Middle frontal gyrus (tissue), 1 donor: ENCODE data around the gene SLC17A2.
A peak's percentile ranks its signal among the peaks of the same experiment; 100 is the strongest.

Source experiments
- DNase-seq: peaks from one replicate; pipeline ENCODE4 v3.0.0-alpha.2; 2015; ENCODE audit warnings: low spot score; ENCODE audit errors: extremely low spot score

Gene SLC17A2

GRCh38 chr6:25930532-25931410 is at the start of gene SLC17A2:
SLC17A2 (minus strand) TSS chr6:25930691; CDS start chr6:25925796, 4,895 bp downstream.
- DNase-seq: no peak

GRCh38 chr6:25975923-25976560 is 45.6 kb upstream of the SLC17A2 start:
- no peak for DNase-seq

GRCh38 chr6:25973923-25974555 is 43.5 kb upstream of the SLC17A2 start:
- no peak for DNase-seq

- no peak for DNase-seq
Observed at GRCh38 chr6:25972902-25973301, 42.4 kb upstream of the SLC17A2 start.

- no peak for DNase-seq
Observed at GRCh38 chr6:25972128-25972527, 41.6 kb upstream of the SLC17A2 start.

GRCh38 chr6:25971187-25971821 is 40.8 kb upstream of the SLC17A2 start:
- peak; percentile 24 for DNase-seq

- no peak for DNase-seq
Observed at GRCh38 chr6:25968769-25969168, 38.3 kb upstream of the SLC17A2 start.

GRCh38 chr6:25966711-25967110 is 36.2 kb upstream of the SLC17A2 start:
- DNase-seq: no peak

- no peak for DNase-seq
Observed at GRCh38 chr6:25965058-25965457, 34.6 kb upstream of the SLC17A2 start.

GRCh38 chr6:25963426-25964123 is 33.1 kb upstream of the SLC17A2 start:
- DNase-seq: no peak

- no peak for DNase-seq
Observed at GRCh38 chr6:25962149-25963127, 31.9 kb upstream of the SLC17A2 start, which contains the start of gene TRIM38. TRIM38 (plus strand) TSS chr6:25962802; CDS start chr6:25966523, 3,721 bp downstream.

GRCh38 chr6:25961619-25962148 is 31.2 kb upstream of the SLC17A2 start:
- no peak for DNase-seq

- no peak for DNase-seq
Observed at GRCh38 chr6:25960734-25961133, 30.2 kb upstream of the SLC17A2 start.

- DNase-seq: no peak
Observed at GRCh38 chr6:25959890-25960536, 29.5 kb upstream of the SLC17A2 start.

GRCh38 chr6:25958700-25959162 is 28.2 kb upstream of the SLC17A2 start:
- DNase-seq: no peak

- no peak for DNase-seq
Observed at GRCh38 chr6:25956226-25956625, 25.7 kb upstream of the SLC17A2 start.

GRCh38 chr6:25954756-25955155 is 24.3 kb upstream of the SLC17A2 start:
- no peak for DNase-seq

- no peak for DNase-seq
Observed at GRCh38 chr6:25953733-25954132, 23.2 kb upstream of the SLC17A2 start.

- DNase-seq: no peak
Observed at GRCh38 chr6:25952535-25952934, 22.0 kb upstream of the SLC17A2 start.
